ENCODE data around the gene MATN4. TPM values are rescaled to one million over a fixed set of nuclear protein-coding genes. Genes with fewer than 3 reads are reported as not detected.

The MATN4 gene
- total and polyA plus RNA-seq, 2 of the 13 experiments (the other 11 are each of a cell fraction or from before 2014, with no cell fraction given), result not detected

GRCh38 chr20:45338121-45339030 is 30.3 kb upstream of the MATN4 start (continued):
- TF ChIP-seq GLMP (CRISPR knock-in tag; IDR thresholded peaks at IDR 0.05; ENCODE audit: borderline replicate concordance) (no peak), ZNF296 (CRISPR knock-in tag; conservative IDR thresholded peaks at IDR 0.05) (peak; percentile 87; the same call in 1 of the 2 replicates), DPF2 (CRISPR knock-in tag; IDR thresholded peaks at IDR 0.05; ENCODE audit: borderline replicate concordance, low read depth) (peak; percentile 54; the same call in 1 of the 2 replicates), NFYC (CRISPR knock-in tag; IDR thresholded peaks at IDR 0.05) (0 out of 2 replicates have a peak, but pooled peaks have one; percentile 24), SOX5 (CRISPR knock-in tag; IDR thresholded peaks at IDR 0.05; ENCODE audit: borderline replicate concordance) (peak; percentile 80; the same call in 1 of the 2 replicates), ZNF503 (CRISPR knock-in tag; IDR thresholded peaks at IDR 0.05) (peak; percentile 73), TBX2 (CRISPR knock-in tag; IDR thresholded peaks at IDR 0.05; ENCODE audit: borderline replicate concordance) (peak; percentile 78; the same call in 1 of the 2 replicates), ZNF772 (CRISPR knock-in tag; IDR thresholded peaks at IDR 0.05) (0 out of 2 replicates have a peak, but pooled peaks have one; percentile 51), ZNF737 (CRISPR knock-in tag; IDR thresholded peaks at IDR 0.05; ENCODE audit: borderline replicate concordance) (peak; percentile 51; the same call in 1 of the 2 replicates), SKI (IDR thresholded peaks at IDR 0.05; ENCODE audit: partially characterized antibody) (peak; percentile 21), ATF1 (CRISPR knock-in tag; IDR thresholded peaks at IDR 0.05) (no peak), JUNB (CRISPR knock-in tag; IDR thresholded peaks at IDR 0.05; ENCODE audit: borderline replicate concordance) (no peak), AKAP8 (CRISPR knock-in tag; IDR thresholded peaks at IDR 0.05) (0 out of 2 replicates have a peak, but pooled peaks have one; percentile 46), HNRNPUL1 (IDR thresholded peaks at IDR 0.05; ENCODE audit: low read depth, low read length) (no peak), ARID2 (CRISPR knock-in tag; IDR thresholded peaks at IDR 0.05; ENCODE audit: borderline replicate concordance) (peak; percentile 74; the same call in 1 of the 2 replicates), ZNF256 (CRISPR knock-in tag; conservative IDR thresholded peaks at IDR 0.05) (0 out of 2 replicates have a peak, but pooled peaks have one; percentile 60)
- TF ChIP-seq, protein P1, sequence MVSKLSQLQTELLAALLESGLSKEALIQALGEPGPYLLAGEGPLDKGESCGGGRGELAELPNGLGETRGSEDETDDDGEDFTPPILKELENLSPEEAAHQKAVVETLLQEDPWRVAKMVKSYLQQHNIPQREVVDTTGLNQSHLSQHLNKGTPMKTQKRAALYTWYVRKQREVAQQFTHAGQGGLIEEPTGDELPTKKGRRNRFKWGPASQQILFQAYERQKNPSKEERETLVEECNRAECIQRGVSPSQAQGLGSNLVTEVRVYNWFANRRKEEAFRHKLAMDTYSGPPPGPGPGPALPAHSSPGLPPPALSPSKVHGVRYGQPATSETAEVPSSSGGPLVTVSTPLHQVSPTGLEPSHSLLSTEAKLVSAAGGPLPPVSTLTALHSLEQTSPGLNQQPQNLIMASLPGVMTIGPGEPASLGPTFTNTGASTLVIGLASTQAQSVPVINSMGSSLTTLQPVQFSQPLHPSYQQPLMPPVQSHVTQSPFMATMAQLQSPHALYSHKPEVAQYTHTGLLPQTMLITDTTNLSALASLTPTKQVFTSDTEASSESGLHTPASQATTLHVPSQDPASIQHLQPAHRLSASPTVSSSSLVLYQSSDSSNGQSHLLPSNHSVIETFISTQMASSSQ (IDR thresholded peaks at IDR 0.05; ENCODE audit: low read depth), result no peak
- TF ChIP-seq, protein P1 (CRISPR knock-in tag; IDR thresholded peaks at IDR 0.05; ENCODE audit: borderline replicate concordance), result peak; percentile 44; the same call in 1 of the 2 replicates
